Fibroblast of pulmonary artery (primary cell): ENCODE data around the gene CYLD.

Experiments used
- DNase-seq: peaks from one replicate; pipeline ENCODE4 v3.0.0-alpha.2; 2010; ENCODE audit warnings: low read depth
- H3K4me3 ChIP-seq: replicated peaks from 2 replicates; pipeline ENCODE4 v1.5.1; 2011; ENCODE audit warnings: low read depth, mild to moderate bottlenecking, control low read depth, low read length, moderate library complexity
- TF ChIP-seq, protein P1 (sequence below): IDR thresholded peaks from 2 replicates; pipeline ENCODE4 v1.5.1; 2011; ENCODE audit warnings: mild to moderate bottlenecking, control low read depth, low read length, inconsistent platforms; ENCODE audit errors: missing control alignments

CYLD gene

DNA sequence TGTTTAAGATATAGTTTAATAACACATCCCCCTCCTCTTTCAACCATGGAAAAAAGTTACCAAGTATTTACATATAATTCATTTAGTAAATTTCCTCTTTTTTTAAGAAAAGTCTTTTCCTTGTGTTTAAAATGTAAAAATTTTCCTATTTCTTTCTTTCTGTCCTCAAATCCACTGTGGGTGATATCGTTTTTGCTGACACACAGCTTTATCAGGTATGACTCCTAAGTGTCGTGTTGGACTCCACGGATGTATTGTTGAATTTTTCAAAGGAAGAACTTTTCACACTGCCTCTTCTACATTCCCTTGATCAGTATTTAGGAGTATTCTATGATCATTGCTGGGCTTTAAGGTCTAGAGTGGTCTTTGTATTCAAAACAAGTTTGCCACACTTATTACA is 33.1 kb downstream of the CYLD start:
- no peak overlapping the region for H3K4me3 ChIP-seq
- TF ChIP-seq, protein P1, sequence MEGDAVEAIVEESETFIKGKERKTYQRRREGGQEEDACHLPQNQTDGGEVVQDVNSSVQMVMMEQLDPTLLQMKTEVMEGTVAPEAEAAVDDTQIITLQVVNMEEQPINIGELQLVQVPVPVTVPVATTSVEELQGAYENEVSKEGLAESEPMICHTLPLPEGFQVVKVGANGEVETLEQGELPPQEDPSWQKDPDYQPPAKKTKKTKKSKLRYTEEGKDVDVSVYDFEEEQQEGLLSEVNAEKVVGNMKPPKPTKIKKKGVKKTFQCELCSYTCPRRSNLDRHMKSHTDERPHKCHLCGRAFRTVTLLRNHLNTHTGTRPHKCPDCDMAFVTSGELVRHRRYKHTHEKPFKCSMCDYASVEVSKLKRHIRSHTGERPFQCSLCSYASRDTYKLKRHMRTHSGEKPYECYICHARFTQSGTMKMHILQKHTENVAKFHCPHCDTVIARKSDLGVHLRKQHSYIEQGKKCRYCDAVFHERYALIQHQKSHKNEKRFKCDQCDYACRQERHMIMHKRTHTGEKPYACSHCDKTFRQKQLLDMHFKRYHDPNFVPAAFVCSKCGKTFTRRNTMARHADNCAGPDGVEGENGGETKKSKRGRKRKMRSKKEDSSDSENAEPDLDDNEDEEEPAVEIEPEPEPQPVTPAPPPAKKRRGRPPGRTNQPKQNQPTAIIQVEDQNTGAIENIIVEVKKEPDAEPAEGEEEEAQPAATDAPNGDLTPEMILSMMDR, result no peak
- DNase-seq, result no peak

DNA sequence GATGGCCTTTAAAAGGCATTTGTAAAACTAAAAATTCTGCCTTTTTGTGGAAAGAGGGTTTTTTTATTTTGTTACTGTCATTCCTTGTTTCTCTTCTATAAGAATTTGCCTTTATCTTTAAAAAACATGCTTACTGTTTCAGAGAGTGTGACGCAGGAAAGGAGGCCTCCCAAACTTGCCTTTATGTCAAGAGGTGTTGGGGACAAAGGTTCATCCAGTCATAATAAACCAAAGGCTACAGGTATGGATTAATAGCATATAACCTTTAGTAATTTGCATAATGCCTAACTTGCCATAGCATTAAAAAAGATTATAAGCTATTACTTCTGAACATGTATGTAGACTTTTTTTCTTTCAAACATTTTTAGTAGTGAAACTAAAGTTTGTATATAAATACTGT is 34.2 kb downstream of the CYLD start:
- TF ChIP-seq, protein P1, result no peak
- DNase-seq, result no peak
- H3K4me3 ChIP-seq, result no peak overlapping the region

DNA sequence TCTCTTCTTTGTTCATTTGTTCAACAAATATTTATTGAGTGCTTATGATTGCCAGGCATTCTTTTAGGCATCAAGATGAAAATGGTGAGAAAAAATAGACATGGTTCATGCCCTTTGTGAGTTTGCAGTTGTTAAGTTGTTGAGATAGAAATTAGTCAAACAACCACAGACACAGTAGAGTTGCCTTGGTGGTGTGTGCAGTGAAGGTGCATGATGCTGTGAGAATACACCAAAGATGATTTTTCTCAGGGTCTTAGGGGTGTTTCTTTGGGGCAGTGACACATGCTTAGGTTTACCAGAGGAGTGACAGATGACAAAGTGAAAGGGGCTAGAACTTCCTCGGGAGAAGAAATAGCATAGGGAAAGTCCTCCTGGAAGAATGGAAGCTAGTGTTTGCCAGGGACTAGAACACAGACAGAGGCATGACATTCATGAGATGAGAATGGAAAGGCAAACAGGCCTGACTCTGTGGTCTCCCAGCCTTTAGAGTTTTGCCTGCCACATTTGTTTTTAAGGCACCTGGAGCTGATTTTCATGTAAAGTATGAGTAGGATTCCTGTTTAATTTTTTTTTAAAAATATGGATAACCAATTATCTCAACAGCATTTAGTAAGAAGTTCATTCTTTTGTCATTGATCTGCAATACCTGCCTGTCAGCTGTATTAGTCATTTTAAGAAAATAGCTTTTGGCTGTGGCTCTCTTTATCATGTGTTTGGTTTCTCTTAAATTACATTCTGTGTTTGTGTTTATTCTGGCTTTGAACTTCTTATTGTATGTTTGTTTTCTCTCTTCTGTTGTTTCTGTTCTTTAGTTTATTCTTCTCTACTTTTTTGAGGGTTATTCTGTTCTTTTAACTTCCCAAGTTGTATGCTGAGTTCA is 36.6 kb downstream of the CYLD start:
- TF ChIP-seq, protein P1, result no peak
- no peak overlapping the region for H3K4me3 ChIP-seq
- DNase-seq, result no peak

DNA sequence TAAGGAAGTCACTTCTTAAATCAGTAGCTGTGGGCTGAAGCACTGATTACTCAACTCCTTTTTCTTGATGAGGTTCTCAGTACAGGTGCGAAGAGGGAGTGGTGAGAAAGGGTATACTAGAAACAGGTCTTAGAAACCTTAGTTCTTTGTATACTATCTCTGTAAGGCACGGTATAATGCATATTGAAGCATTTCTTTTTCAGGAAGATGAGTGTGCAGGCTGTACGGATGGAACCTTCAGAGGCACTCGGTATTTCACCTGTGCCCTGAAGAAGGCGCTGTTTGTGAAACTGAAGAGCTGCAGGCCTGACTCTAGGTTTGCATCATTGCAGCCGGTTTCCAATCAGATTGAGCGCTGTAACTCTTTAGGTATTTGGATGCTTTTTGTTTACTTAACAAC is 39.2 kb downstream of the CYLD start:
- H3K4me3 ChIP-seq, result no peak overlapping the region
- DNase-seq, result no peak
- TF ChIP-seq, protein P1, result peak; percentile 13

DNA sequence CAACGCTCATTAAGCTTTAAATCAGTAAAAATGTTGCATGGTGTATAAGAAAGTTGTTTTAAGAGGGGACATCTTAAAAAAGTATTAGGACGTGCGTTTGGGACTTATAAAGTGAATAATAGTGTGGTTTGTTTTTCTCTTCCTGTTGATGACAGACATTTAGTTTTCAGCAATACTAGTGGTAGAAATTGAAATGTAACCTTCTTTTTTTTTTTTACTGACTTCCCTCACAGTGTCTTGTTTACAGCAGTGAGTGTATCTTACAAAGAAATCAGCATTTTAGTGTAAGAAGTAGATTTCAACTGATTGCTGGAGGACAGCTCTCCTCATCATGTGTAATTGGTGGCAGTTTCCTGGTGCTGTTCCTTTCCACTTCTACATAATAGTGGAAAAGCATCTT is 39.6 kb downstream of the CYLD start:
- DNase-seq, result no peak
- H3K4me3 ChIP-seq, result no peak overlapping the region
- TF ChIP-seq, protein P1, result no peak

DNA sequence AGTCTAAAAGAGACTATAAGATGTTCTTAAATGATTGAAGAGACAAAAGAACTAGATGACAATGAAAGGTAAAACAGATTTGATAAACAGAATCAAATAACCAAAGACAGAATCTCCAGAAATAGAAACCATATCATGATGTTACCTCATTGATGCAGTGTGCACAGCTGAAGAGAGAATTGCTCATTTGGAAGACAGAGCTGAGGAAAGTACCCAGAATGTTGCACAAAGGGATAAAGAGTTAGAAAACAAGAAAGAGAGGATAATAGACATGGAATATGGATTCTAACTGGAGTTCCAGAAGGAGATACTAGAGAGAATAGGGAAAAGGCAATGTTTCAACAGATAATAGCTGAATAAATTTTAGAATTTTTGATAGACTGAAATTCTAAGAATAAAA is 47.9 kb downstream of the CYLD start:
- TF ChIP-seq, protein P1, result no peak
- H3K4me3 ChIP-seq, result no peak overlapping the region
- DNase-seq, result no peak

DNA sequence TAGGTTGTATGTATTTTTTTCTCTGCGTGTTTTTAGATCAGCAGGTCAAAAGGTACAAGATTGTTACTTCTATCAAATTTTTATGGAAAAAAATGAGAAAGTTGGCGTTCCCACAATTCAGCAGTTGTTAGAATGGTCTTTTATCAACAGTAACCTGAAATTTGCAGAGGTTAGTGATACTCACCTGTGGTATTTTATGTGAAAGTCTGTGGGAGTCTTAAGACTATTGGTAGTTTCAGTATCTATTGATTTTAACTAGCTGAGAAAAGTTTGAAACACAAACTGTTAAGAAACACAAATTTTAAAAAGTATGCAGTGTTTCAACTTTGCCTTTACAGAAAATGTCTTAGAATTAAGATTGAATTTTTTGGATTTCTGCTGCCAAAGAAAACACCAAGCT is 49.6 kb downstream of the CYLD start:
- H3K4me3 ChIP-seq, result no peak overlapping the region
- DNase-seq, result no peak
- TF ChIP-seq, protein P1, result no peak
